Measurements from ENCODE around the gene DNAJB7.
A peak's percentile ranks its signal among the peaks of the same experiment; 100 is the strongest.

DNAJB7 gene

DNA sequence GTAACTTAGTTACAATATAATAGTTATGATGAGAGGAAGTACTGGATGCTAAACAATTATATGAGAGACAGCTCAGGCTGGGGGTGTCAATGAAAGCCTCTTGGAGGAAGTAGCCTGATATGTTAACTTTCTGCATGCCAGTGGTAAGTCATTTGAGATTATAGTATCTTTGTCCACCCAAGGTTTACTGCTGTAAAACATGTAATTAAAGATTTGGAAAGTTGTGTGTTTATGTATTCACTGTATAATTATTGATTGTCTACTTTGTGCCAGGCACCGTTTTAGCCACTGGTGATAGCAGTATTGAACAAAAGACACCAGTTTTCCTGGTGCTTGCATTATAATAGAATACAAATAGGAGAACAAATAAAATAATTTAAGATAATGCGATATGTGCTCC, 624 bp upstream of the DNAJB7 start:
- TF ChIP-seq, protein P1, sequence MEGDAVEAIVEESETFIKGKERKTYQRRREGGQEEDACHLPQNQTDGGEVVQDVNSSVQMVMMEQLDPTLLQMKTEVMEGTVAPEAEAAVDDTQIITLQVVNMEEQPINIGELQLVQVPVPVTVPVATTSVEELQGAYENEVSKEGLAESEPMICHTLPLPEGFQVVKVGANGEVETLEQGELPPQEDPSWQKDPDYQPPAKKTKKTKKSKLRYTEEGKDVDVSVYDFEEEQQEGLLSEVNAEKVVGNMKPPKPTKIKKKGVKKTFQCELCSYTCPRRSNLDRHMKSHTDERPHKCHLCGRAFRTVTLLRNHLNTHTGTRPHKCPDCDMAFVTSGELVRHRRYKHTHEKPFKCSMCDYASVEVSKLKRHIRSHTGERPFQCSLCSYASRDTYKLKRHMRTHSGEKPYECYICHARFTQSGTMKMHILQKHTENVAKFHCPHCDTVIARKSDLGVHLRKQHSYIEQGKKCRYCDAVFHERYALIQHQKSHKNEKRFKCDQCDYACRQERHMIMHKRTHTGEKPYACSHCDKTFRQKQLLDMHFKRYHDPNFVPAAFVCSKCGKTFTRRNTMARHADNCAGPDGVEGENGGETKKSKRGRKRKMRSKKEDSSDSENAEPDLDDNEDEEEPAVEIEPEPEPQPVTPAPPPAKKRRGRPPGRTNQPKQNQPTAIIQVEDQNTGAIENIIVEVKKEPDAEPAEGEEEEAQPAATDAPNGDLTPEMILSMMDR (IDR thresholded peaks at IDR 0.05; ENCODE audit: low read depth, low read length), result no peak
- no peak overlapping the region for H3K4me3 ChIP-seq (replicated peaks in 1 of 2; ENCODE audit: low read depth in 2 of 2, low read length in 2 of 2)
- DNase-seq (ENCODE audit: low read depth in 2 of 2), result no peak

DNA sequence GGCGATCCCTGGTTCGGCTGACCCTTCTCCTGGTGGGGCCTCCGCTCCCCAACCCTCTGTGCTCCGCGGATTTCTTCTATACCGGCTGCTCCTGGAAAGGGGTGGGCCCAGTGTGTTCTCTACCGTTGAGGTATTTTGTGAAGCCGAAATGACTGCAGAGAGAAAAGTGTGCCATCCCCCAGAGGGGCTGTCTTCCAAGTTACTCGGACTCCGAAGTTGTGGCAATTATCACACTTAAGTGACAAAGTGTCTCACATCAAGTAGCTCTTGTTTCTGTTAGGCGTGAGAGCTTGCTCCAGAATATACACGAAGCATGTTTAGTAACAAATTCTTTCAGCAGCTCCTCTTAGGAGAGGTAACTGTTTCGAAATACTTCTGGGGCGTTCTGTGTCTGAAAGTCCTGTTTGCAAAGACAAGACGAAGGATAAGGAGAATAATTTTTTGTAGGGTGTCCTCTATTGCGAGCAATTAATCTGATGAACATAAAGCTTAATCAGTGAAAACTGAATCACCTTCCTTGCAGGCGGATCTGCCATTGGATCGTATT, 4.5 kb downstream of the DNAJB7 start:
- TF ChIP-seq, protein P1 (IDR thresholded peaks at IDR 0.05; ENCODE audit: low read depth, low read length), result no peak
- H3K4me3 ChIP-seq (replicated peaks in 1 of 2; ENCODE audit: low read depth in 2 of 2, low read length in 2 of 2), result peak overlapping the region; percentile 96 to 97
- DNase-seq (ENCODE audit: low read depth in 2 of 2), result peak; percentile 19 to 20

DNA sequence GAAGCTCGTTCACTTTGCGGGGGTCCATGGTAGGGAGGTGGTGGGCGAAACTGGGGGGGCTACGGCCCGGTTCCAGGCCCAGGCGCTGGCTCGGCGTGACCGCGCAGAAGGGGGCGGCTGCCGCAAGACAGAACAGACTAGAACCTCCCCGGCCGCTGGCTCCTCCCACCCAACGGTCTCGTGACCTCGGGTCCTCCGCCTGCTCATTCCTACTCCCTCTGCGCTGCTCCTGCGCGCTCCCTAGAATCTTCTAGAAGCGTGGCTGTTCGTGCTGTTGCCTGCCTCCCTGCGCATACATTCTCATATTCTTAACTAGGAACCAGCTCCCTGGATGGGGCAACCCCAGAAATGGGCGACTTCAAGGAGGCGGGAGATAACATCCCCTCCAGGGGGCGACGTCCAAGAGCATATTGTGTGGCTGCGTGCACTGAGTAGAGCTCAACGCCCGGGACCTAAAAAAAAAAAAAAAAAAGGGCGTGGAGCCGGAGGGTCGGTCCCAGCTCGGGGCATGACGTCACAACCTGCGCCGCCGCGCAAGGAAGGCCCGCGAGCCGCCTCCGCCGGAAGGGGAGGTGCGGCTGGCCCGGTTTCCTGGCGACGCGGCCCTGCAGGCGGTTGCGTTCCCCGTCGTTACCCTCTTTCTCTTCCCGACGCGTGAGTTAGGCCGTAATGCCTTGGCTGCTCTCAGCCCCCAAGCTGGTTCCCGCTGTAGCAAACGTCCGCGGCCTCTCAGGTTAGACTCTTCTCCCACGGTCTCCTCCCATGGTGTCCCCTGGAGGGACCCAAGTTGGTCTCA, 5.2 kb downstream of the DNAJB7 start, which contains the start of the genes ST13 and XPNPEP3:
TSS of gene ST13 (minus strand) at position 127 of the 796 bp plus-strand sequence. CDS start at position 28, 99 bp downstream.
TSS of gene XPNPEP3 (plus strand) at position 636 of the 796 bp plus-strand sequence. CDS start at position 670, 34 bp downstream.
- peak; percentile 97 to 98 for DNase-seq (ENCODE audit: low read depth in 2 of 2)
- H3K4me3 ChIP-seq (replicated peaks in 1 of 2; ENCODE audit: low read depth in 2 of 2, low read length in 2 of 2), result peak within 1 kb of the TSS; percentile 96 to 97
- TF ChIP-seq, protein P1 (IDR thresholded peaks at IDR 0.05; ENCODE audit: low read depth, low read length), result no peak

DNA sequence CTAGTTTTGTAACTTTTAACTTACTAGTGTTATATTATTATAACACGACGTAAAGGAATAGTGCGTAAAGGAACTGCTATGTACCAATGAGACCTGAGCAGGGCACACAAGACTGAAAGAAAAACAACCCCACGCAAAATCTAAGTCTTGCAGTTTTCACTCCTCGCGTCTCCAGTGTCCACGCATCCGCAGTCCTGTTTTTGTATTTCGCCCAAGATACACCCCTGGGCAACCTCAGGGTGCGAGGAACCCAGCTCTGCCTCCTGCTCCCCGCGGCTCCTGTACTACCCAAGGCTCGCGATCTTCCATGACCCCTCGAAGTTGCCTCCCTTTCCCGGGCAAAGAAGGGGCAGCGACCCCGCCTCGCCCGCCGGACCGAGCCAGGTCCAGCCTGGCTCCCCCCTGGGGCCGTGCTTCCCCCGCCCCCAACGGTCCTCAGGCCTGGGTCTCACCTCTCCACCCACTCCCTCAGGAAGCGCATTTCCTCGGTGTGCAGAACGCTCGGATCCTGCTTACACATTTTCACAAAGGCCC, 5.9 kb downstream of the DNAJB7 start:
- H3K4me3 ChIP-seq (replicated peaks in 1 of 2; ENCODE audit: low read depth in 2 of 2, low read length in 2 of 2), result peak overlapping the region; percentile 96 to 97

DNA sequence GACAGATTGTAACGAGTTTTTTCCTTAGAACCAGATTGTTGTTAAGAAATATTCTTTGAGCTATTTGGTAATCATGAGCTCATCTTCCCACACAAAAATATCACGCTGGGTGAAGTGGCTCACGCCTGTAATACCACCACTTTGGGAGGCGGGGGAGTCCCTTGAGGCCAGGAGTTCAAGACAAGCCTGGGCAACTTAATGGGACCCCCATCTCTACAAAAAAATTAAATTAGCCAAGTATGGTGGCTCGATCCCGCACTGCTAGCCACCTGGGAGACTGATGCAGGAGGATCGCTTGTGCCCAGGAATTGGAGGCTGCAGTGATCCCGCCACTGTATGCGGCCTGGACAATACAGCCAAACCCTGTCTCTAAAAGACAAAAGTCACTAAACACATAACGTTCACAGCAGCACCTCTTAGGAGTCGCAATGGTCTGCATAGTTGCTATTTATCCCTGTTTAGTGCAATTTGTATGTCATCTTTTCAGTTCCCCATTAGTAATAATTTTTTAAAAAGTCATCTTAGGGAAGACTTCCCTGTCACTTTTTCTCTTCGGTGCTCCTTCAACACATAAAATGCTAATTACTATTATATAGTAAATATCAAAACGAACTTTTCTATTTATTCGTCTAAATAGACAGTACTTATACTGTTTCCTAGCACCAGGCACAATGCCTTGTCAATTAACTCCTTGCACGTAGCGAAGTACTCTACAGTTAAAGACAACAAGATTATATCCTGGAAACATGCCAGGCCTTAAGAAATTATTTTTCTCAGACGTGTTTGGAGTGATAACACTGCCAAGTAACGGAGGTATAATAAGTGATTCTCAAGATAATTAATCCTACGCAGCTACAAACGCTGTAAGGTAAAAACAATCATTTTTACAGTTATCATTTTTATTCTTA, 6.6 kb downstream of the DNAJB7 start:
- TF ChIP-seq, protein P1 (IDR thresholded peaks at IDR 0.05; ENCODE audit: low read depth, low read length), result no peak
- H3K4me3 ChIP-seq (replicated peaks in 1 of 2; ENCODE audit: low read depth in 2 of 2, low read length in 2 of 2), result peak overlapping the region; percentile 96 to 97
- DNase-seq (ENCODE audit: low read depth in 2 of 2), result peak; percentile 49 to 58

More for the DNA sequence above, 5.9 kb downstream of the DNAJB7 start:
- TF ChIP-seq, protein P1 (IDR thresholded peaks at IDR 0.05; ENCODE audit: low read depth, low read length), result no peak
- peak; percentile 33 to 46 for DNase-seq (ENCODE audit: low read depth in 2 of 2)

DNA sequence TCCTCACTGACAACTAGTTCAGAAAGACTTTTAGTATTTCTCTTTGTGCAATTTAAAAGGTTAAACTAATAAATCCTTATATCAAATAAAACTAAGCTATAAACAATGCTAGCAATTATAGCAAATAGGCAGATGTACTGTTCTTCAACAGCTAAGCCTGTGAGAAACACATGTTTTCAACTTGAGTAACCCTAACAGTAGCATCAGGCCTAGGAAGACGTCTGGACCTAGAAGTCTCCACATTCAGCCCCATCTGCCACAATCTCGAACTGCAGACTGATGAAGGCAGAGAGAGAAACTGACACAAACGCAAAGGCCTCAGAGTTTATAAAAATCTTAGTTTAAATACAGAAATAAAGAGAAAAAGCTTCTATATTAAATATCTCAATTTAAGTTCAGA, 8.0 kb downstream of the DNAJB7 start:
- no peak for DNase-seq (ENCODE audit: low read depth in 2 of 2)
- H3K4me3 ChIP-seq (replicated peaks in 1 of 2; ENCODE audit: low read depth in 2 of 2, low read length in 2 of 2), result no peak overlapping the region
- TF ChIP-seq, protein P1 (IDR thresholded peaks at IDR 0.05; ENCODE audit: low read depth, low read length), result no peak

Measured in cardiac fibroblast (primary cell).